Measurements from ENCODE around the gene LCN12.

GRCh38 chr9:136942881-136943230 lies 9.2 kb upstream of the LCN12 start:
- TF ChIP-seq MAX (IDR thresholded peaks at IDR 0.05): no peak
- TF ChIP-seq USF1 (IDR thresholded peaks at IDR 0.05): no peak
- TF ChIP-seq REST (IDR thresholded peaks at IDR 0.05; ENCODE audit: low read depth): no peak
- peak; percentile 39; the same call in 1 of the 2 replicates for TF ChIP-seq ZBTB7A (IDR thresholded peaks at IDR 0.05; ENCODE audit: low read depth)
- no peak for TF ChIP-seq NFIC (IDR thresholded peaks at IDR 0.05)
- TF ChIP-seq CREB1 (IDR thresholded peaks at IDR 0.05; ENCODE audit: low read depth): no peak
- TF ChIP-seq YY1 (IDR thresholded peaks at IDR 0.05; ENCODE audit: low read depth): no peak

All from Ishikawa (cell line).